CD8-positive, alpha-beta memory T cell (primary cell): Measurements from ENCODE around the gene ZCCHC24. TPM values are rescaled to one million over a fixed set of nuclear protein-coding genes. Genes with fewer than 3 reads are reported as not detected.

ENCODE experiments used
- CTCF ChIA-PET: fragments of 350-600 bp; sonication (Branson Sonifier 250); formaldehyde crosslinking; loops from one replicate; lab custom pipeline; 2021; ENCODE audit warnings: antibody characterized with exemption; lab: Charles Lee
- POLR2A ChIA-PET: fragments of 350-600 bp; sonication (Branson Sonifier 250); formaldehyde crosslinking; loops from one replicate; lab custom pipeline; 2021; ENCODE audit warnings: antibody characterized with exemption; lab: Charles Lee
- DNase-seq, 5 donors: peaks; one replicate each; pipeline versions ENCODE4 v3.0.0 to v3.0.0-alpha.2; 2020 to 2022; ENCODE audit warnings: mixed read lengths in 1 of 5
- H3K27ac ChIP-seq: one replicate; pipeline ENCODE4 v1.7.0; 2013; ENCODE audit warnings: low read depth, mild to moderate bottlenecking, low read length, moderate library complexity
- H3K27me3 ChIP-seq: 2 replicates; pipeline ENCODE4 v1.7.0; 2013; ENCODE audit warnings: low read length, mild to moderate bottlenecking; ENCODE audit not compliant: insufficient read depth, poor library complexity, severe bottlenecking
- H3K36me3 ChIP-seq: 2 replicates; pipeline ENCODE4 v1.7.0; 2013; ENCODE audit warnings: mild to moderate bottlenecking, low read length, moderate library complexity; ENCODE audit not compliant: insufficient read depth
- H3K4me1 ChIP-seq: 2 replicates; pipeline ENCODE4 v1.7.0; 2013; ENCODE audit warnings: mild to moderate bottlenecking, low read length, moderate library complexity; ENCODE audit not compliant: insufficient read depth
- H3K4me3 ChIP-seq: 2 replicates; pipeline ENCODE4 v1.7.0; 2013; ENCODE audit warnings: mild to moderate bottlenecking, low read length
- H3K9me3 ChIP-seq: 2 replicates; pipeline ENCODE4 v1.7.0; 2013; ENCODE audit warnings: mild to moderate bottlenecking, low read length
- H3K27ac Mint-ChIP-seq, 8 donors: one replicate each; pipeline ENCODE4 v1.8.0; 2020 to 2021; ENCODE audit warnings: mixed read lengths in 8 of 8, mild to moderate bottlenecking in 6 of 8, inconsistent platforms in 3 of 8, moderate library complexity in 3 of 8
- H3K27me3 Mint-ChIP-seq, 2 donors: one replicate each; pipeline ENCODE4 v1.8.0; 2020 to 2021; ENCODE audit warnings: mixed read lengths in 2 of 2, mild to moderate bottlenecking in 1 of 2, moderate library complexity in 1 of 2
- H3K36me3 Mint-ChIP-seq, 3 donors: one replicate each; pipeline ENCODE4 v1.8.0; 2020 to 2021; ENCODE audit warnings: mixed read lengths in 3 of 3, inconsistent platforms in 1 of 3, mild to moderate bottlenecking in 1 of 3
- H3K4me1 Mint-ChIP-seq, 3 donors: one replicate each; pipeline ENCODE4 v1.8.0; 2020 to 2021; ENCODE audit warnings: mixed read lengths in 3 of 3, inconsistent platforms in 1 of 3, mild to moderate bottlenecking in 1 of 3
- H3K4me3 Mint-ChIP-seq, 7 donors: one replicate each; pipeline ENCODE4 v1.8.0; 2020 to 2021; ENCODE audit warnings: mixed read lengths in 7 of 7, mild to moderate bottlenecking in 6 of 7, moderate library complexity in 4 of 7, inconsistent platforms in 2 of 7
- H3K9me3 Mint-ChIP-seq, 5 donors: one replicate each; pipeline ENCODE4 v1.8.0; 2020 to 2022; ENCODE audit warnings: mixed read lengths in 5 of 5, mild to moderate bottlenecking in 3 of 5, moderate library complexity in 2 of 5, inconsistent platforms in 1 of 5
- polyA plus RNA-seq: library from polyadenylated mRNA; unstranded; fragments of 300-500 nt; fragmentation: Illumina TruSeq; gene quantifications from one replicate; pipeline ENCODE4 v1.2.3, GENCODE V29; 2021
- total RNA-seq, 2 experiments: library from RNA; stranded (reverse); gene quantifications; one replicate each; pipeline ENCODE4 v1.2.3, GENCODE V29; 2021

ZCCHC24 gene
- total and polyA plus RNA-seq, 3 experiments from 2014 or later, result 0.83 to 1.4 (median 1.00) TPM

DNA sequence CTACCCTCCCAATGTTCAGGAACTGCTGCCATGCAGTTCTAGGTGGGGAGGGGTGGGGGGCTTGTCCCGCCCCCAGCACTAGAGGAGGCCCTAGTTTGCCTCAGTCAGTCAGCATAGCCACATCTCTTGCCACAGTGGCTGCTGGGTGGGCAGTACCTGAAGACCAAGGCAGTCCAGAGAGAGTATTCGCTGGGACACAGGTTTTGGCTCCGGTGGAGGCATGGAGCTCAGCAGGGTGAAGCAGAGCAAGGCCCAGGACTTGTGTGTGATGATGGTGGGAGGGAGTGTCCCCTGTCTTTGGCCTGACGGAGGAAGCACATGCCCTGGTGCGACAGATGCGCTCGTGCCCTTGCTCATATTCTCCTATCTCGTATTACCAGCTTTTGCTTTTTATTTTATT is 24.7 kb upstream of the ZCCHC24 start:
- no peak overlapping the region for H3K4me3 Mint-ChIP-seq
- H3K27me3 Mint-ChIP-seq, result peaks cover 0 to 17% of the 10 kb centered on the region in 2 donors
- no peak overlapping the region for H3K27ac Mint-ChIP-seq
- DNase-seq, result no peak
- H3K27ac ChIP-seq, result no peak overlapping the region
- H3K4me1 ChIP-seq, result no peaks in the 10 kb centered on the region
- no peaks in the 10 kb centered on the region for H3K36me3 ChIP-seq
- POLR2A ChIA-PET, result no interaction called here
- CTCF ChIA-PET, result interaction anchor here (1.7 to 7.2 kb wide), 2 partner anchors 9 to 97 kb away, joined by 4 to 59 read pairs; no protein-coding TSS in a partner anchor
- H3K36me3 Mint-ChIP-seq, result no peaks in the 10 kb centered on the region
- no peaks in the 10 kb centered on the region for H3K27me3 ChIP-seq
- H3K9me3 ChIP-seq, result no peaks in the 10 kb centered on the region
- no peak overlapping the region for H3K4me3 ChIP-seq
- no peaks in the 10 kb centered on the region for H3K9me3 Mint-ChIP-seq
- H3K4me1 Mint-ChIP-seq, result no peaks in the 10 kb centered on the region

DNA sequence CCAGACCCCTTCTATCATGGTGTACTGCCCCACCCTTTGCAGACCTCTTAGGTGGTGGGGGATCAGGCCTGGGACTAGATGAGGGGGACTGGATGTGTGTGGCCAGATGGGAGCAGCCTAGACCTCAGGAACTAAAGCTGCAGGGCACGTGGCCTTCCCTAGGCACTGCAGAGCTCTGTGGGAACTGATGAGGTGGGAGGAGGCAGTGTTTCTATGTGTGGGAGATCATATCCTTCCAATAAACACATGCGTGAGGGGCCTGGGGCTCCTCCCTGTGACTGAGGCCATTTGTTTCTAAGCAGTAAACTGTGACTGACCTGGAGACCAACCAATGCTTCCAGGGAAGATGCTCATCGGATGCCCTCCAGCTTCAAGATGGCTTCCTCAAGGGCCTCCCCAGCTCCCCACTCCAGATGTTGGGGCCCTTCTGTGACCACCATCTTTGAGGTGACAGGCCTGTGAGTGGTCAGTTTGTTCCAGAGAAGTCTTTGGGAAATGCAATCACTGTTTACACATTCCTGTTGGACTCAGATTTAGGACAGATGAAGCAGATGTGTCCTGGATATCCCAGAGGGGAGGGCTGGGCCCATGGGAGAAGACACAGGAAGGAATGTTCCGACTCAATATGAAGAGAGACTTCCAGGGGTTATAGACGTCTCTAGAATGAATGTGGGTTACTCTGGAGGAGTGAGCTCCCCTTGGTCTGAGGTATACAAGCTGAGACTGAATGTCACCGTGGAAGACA is 23.6 kb upstream of the ZCCHC24 start:
- no peak overlapping the region for H3K4me3 ChIP-seq
- no peaks in the 10 kb centered on the region for H3K27me3 ChIP-seq
- POLR2A ChIA-PET, result no interaction called here
- no peak overlapping the region for H3K27ac ChIP-seq
- no peaks in the 10 kb centered on the region for H3K9me3 ChIP-seq
- Mint-ChIP-seq H3K27me3 (peaks cover 0 to 14% of the 10 kb centered on the region in 2 donors), H3K9me3 (no peaks in the 10 kb centered on the region), H3K36me3 (no peaks in the 10 kb centered on the region), H3K27ac (no peak overlapping the region), H3K4me1 (no peaks in the 10 kb centered on the region), H3K4me3 (no peak overlapping the region)
- no peaks in the 10 kb centered on the region for H3K36me3 ChIP-seq
- no peaks in the 10 kb centered on the region for H3K4me1 ChIP-seq
- CTCF ChIA-PET, result interaction anchor here (1.0 to 7.2 kb wide), 7 partner anchors 10 to 274 kb away, joined by 3 to 59 read pairs (median 4); no protein-coding TSS in a partner anchor
- no peak for DNase-seq

DNA sequence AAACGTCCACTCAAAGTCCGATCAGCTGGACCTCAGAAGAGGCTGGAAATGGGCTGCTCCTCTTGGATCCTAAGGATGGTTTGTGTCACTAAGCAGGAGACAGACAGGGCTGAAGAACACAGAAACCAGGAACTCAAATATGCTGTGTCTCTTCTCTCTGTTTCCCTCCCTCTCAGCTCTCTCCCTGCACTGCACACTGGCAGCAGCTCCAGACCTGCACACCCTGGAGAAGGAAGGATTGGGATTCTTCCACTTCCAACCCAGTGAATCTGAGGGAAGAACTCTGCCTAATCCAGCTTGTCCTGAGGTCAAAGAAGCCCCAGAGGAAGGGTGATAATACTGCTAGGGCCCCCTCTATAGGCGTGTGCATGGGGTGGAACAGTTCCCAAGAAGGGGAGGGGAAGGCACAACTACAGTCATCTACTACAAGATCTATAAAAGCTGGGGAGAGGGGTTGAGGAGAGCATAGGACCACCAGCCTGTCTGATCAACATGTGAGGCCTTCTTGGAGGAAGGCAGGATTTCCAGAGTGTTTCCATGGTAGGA is 22.7 kb upstream of the ZCCHC24 start:
- H3K4me1 ChIP-seq, result no peaks in the 10 kb centered on the region
- no peaks in the 10 kb centered on the region for H3K4me1 Mint-ChIP-seq
- no peaks in the 10 kb centered on the region for H3K9me3 ChIP-seq
- ChIA-PET POLR2A (no interaction called here), CTCF (interaction anchor here (0.6 to 7.2 kb wide), 21 partner anchors 8 to 218 kb away, joined by 3 to 59 read pairs (median 4); no protein-coding TSS in a partner anchor)
- no peak for DNase-seq
- peak overlapping the region in 1 of 8 donors; percentile 29 for H3K27ac Mint-ChIP-seq
- no peak overlapping the region for H3K4me3 Mint-ChIP-seq
- peaks cover 0 to 13% of the 10 kb centered on the region in 2 donors for H3K27me3 Mint-ChIP-seq
- no peak overlapping the region for H3K27ac ChIP-seq
- no peaks in the 10 kb centered on the region for H3K9me3 Mint-ChIP-seq
- H3K4me3 ChIP-seq, result no peak overlapping the region
- H3K36me3 Mint-ChIP-seq, result no peaks in the 10 kb centered on the region
- H3K36me3 ChIP-seq, result no peaks in the 10 kb centered on the region
- H3K27me3 ChIP-seq, result no peaks in the 10 kb centered on the region

DNA sequence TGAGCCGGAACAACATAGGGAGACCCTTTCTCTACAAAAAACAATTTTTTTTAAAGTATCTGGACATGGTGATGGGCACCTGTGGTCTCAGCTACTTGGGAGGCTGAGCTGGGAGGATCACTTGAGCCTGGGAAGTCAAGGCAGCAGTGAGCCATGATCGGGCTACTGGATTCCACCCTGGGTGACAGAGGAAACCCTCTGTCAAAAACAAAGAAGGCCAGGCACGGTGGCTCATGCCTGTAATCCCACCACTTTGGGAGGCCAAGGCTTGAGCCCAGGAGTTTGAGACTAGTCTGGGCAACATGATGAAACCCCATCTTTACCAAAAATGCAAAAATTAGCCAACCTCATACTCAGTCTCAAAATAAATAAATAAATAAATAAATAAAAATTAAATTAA is 19.9 kb upstream of the ZCCHC24 start:
- no peak overlapping the region for H3K4me3 Mint-ChIP-seq
- CTCF ChIA-PET, result interaction anchor here (7.2 kb wide), 1 partner anchor 92 kb away, joined by 59 read pairs; no protein-coding TSS in a partner anchor
- POLR2A ChIA-PET, result no interaction called here
- H3K27ac ChIP-seq, result no peak overlapping the region
- H3K9me3 ChIP-seq, result no peaks in the 10 kb centered on the region
- H3K36me3 ChIP-seq, result no peaks in the 10 kb centered on the region
- H3K4me1 ChIP-seq, result no peaks in the 10 kb centered on the region
- no peaks in the 10 kb centered on the region for H3K4me1 Mint-ChIP-seq
- H3K27me3 Mint-ChIP-seq, result peaks cover 0 to 3% of the 10 kb centered on the region in 2 donors
- H3K27ac Mint-ChIP-seq, result no peak overlapping the region
- no peak overlapping the region for H3K4me3 ChIP-seq
- no peak for DNase-seq
- no peaks in the 10 kb centered on the region for H3K9me3 Mint-ChIP-seq
- H3K36me3 Mint-ChIP-seq, result no peaks in the 10 kb centered on the region
- H3K27me3 ChIP-seq, result no peaks in the 10 kb centered on the region

DNA sequence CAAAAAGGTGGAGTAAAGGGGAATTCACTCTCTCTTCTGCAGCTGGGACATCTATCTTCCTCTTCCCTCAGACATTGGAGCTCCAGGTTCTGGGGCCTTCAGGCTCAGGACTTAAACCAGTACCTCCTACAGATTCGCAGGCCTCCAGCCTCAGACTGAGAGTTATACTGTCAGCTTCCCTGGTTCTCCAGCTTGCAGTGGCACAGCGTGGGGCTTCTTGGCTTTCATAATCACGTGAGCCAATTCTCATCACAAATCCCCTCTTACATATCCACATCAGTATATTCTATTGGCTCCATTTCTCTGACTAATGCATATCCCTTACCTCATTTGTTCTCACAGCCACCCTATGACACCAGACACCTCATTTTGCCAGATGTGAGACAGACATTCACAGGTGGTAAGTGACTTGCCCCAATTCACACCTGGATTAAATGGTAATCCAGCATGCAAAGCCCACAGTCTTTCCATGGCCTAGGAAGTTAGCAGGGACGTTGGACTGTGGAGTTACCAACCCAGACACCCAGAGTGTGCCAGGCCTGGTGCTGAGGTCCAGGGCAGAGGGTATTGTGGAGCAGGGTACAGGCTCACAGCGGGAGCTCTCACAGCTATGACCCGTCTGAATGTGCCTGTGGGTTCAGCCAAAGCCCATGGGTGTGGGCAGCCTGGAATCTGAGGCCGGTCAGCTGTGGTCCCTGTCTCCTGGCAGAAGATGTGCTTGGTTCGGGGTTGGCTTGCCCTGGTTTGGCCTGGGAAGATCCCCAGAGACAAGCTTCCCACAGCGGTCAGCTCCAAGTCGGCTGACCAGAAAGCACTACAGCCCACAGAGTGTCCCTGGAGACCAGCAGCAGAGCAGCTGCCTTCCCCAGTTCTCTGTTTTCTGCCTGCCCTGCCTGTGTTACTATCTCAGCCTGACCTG is 18.4 kb upstream of the ZCCHC24 start:
- Mint-ChIP-seq H3K4me3 (no peak overlapping the region), H3K9me3 (no peaks in the 10 kb centered on the region)

DNA sequence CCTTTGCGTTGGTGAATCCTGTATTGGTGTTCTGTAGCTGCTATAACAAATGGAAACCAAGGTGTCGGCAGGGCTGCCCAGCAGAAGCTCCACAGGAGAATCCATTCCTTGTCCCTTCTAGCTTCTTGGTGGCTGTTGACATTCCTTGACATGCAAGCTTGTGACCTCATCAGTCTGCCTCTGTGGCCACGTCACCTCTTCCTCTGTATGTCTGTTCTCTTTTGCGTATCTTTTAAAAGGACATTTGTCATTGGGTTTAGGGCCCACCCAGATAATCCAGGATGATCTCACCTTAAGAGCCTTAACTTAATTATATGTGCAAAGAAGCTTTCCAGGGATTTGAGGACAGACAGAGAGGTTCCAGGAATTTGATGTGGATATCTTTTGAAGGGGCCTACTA is 15.3 kb upstream of the ZCCHC24 start:
- no peak overlapping the region for H3K4me3 Mint-ChIP-seq
- CTCF ChIA-PET, result interaction anchor here (2.0 kb wide), 1 partner anchor 86 kb away, joined by 5 read pairs; no protein-coding TSS in a partner anchor

More for the DNA sequence above, 18.4 kb upstream of the ZCCHC24 start:
- Histone ChIP-seq H3K4me1 (no peaks in the 10 kb centered on the region), H3K27ac (no peak overlapping the region), H3K27me3 (no peaks in the 10 kb centered on the region), H3K36me3 (no peaks in the 10 kb centered on the region), H3K9me3 (no peaks in the 10 kb centered on the region), H3K4me3 (no peak overlapping the region)
- CTCF ChIA-PET, result interaction anchor here (0.6 kb wide), 1 partner anchor 89 kb away, joined by 3 read pairs; no protein-coding TSS in a partner anchor
- no peaks in the 10 kb centered on the region for H3K36me3 Mint-ChIP-seq
- H3K4me1 Mint-ChIP-seq, result no peaks in the 10 kb centered on the region
- POLR2A ChIA-PET, result no interaction called here
- no peaks in the 10 kb centered on the region for H3K27me3 Mint-ChIP-seq
- no peak overlapping the region for H3K27ac Mint-ChIP-seq
- no peak for DNase-seq

DNA sequence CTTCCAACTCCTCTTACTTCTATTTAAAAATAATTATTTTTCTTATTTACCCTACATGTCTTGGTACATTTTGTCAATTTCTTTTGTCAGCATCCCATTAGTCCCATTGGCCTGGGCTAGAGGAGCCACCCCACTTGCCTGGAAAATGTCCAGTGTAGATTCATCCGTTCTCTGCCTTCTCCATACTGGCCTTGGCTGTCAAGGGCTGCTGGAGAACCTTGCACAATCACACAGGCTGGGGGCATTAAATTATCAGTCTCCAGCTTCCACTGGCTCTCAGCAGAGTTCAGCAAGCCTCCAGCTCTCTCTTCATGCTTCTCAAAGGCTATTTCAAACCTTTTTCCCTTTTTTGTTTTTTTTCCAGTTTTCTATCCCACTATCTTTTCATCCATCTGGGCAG is 13.8 kb upstream of the ZCCHC24 start:
- ChIA-PET POLR2A (no interaction called here), CTCF (interaction anchor here (1.3 kb wide), 1 partner anchor 75 kb away, joined by 3 read pairs; no protein-coding TSS in a partner anchor)
- Mint-ChIP-seq H3K4me1 (no peaks in the 10 kb centered on the region), H3K4me3 (no peak overlapping the region), H3K9me3 (no peaks in the 10 kb centered on the region), H3K27ac (no peak overlapping the region), H3K27me3 (peaks cover 0 to 3% of the 10 kb centered on the region in 2 donors), H3K36me3 (no peaks in the 10 kb centered on the region)
- Histone ChIP-seq H3K36me3 (no peaks in the 10 kb centered on the region), H3K9me3 (no peaks in the 10 kb centered on the region), H3K27me3 (no peaks in the 10 kb centered on the region), H3K4me1 (no peaks in the 10 kb centered on the region), H3K27ac (no peak overlapping the region), H3K4me3 (no peak overlapping the region)
- no peak for DNase-seq

More for the DNA sequence above, 15.3 kb upstream of the ZCCHC24 start:
- no peaks in the 10 kb centered on the region for H3K9me3 ChIP-seq
- no peaks in the 10 kb centered on the region for H3K36me3 ChIP-seq
- no peaks in the 10 kb centered on the region for H3K9me3 Mint-ChIP-seq
- H3K4me1 Mint-ChIP-seq, result no peaks in the 10 kb centered on the region
- POLR2A ChIA-PET, result no interaction called here
- no peak for DNase-seq
- H3K36me3 Mint-ChIP-seq, result no peaks in the 10 kb centered on the region
- H3K27ac ChIP-seq, result no peak overlapping the region
- peaks cover 0 to 3% of the 10 kb centered on the region in 2 donors for H3K27me3 Mint-ChIP-seq
- no peaks in the 10 kb centered on the region for H3K4me1 ChIP-seq
- no peaks in the 10 kb centered on the region for H3K27me3 ChIP-seq
- no peak overlapping the region for H3K4me3 ChIP-seq
- H3K27ac Mint-ChIP-seq, result no peak overlapping the region
